KMS-11 (cell line): ENCODE data around the gene RGS9BP.

Source experiments
- H2AFZ ChIP-seq: fragments of 200-600 bp; sonication (generic); 2 replicates; pipeline ENCODE4 v1.6.1; 2016; ENCODE audit warnings: antibody characterized with exemption, mixed run types, low read depth
- H3K27ac ChIP-seq: fragments of 200-600 bp; sonication (generic); 2 replicates; pipeline ENCODE4 v1.6.1; 2016; ENCODE audit warnings: mild to moderate bottlenecking, mixed run types
- H3K27me3 ChIP-seq: fragments of 200-600 bp; sonication (generic); 2 replicates; pipeline ENCODE4 v1.6.1; 2017; ENCODE audit warnings: mild to moderate bottlenecking, low read depth, mixed run types, moderate library complexity; ENCODE audit not compliant: insufficient read depth
- H3K36me3 ChIP-seq: fragments of 200-600 bp; sonication (generic); 2 replicates; pipeline ENCODE4 v1.6.1; 2017; ENCODE audit warnings: mild to moderate bottlenecking, mixed run types; ENCODE audit not compliant: insufficient read depth
- H3K4me1 ChIP-seq: fragments of 200-600 bp; sonication (generic); 2 replicates; pipeline ENCODE4 v1.6.1; 2016; ENCODE audit warnings: mild to moderate bottlenecking, low read depth, mixed run types; ENCODE audit not compliant: poor library complexity, severe bottlenecking
- H3K4me2 ChIP-seq: fragments of 200-600 bp; sonication (generic); 2 replicates; pipeline ENCODE4 v1.7.0; 2016; ENCODE audit warnings: mild to moderate bottlenecking, mixed run types
- H3K4me3 ChIP-seq: fragments of 200-600 bp; sonication (generic); IDR thresholded peaks from 2 replicates; pipeline ENCODE4 v1.6.1; 2017; ENCODE audit warnings: low read depth, low read length, mixed read lengths; ENCODE audit not compliant: insufficient read depth
- H3K79me2 ChIP-seq: fragments of 200-600 bp; sonication (generic); 2 replicates; pipeline ENCODE4 v1.6.1; 2016; ENCODE audit warnings: low read depth, mixed run types; ENCODE audit not compliant: insufficient read depth
- H3K9ac ChIP-seq: fragments of 200-600 bp; sonication (generic); 2 replicates; pipeline ENCODE4 v1.6.1; 2016; ENCODE audit warnings: mild to moderate bottlenecking, mixed run types
- H4K20me1 ChIP-seq: fragments of 200-600 bp; sonication (generic); 2 replicates; pipeline ENCODE4 v1.6.1; 2016; ENCODE audit warnings: mild to moderate bottlenecking, mixed run types; ENCODE audit not compliant: insufficient read depth
- CTCF ChIP-seq: fragments of 200-600 bp; sonication (generic); conservative IDR thresholded peaks from 2 replicates; pipeline ENCODE4 v1.6.1; 2017; ENCODE audit warnings: low read depth, mild to moderate bottlenecking, antibody characterized with exemption, low read length, moderate library complexity, mixed read lengths

The RGS9BP gene

GRCh38 chr19:32717496-32717895 lies 41.8 kb downstream of the RGS9BP start:
- H3K79me2 ChIP-seq, result no peaks in the 10 kb centered on the region
- H3K4me3 ChIP-seq, result no peak overlapping the region
- H2AFZ ChIP-seq, result no peak overlapping the region
- H4K20me1 ChIP-seq, result no peaks in the 10 kb centered on the region
- no peaks in the 10 kb centered on the region for H3K27me3 ChIP-seq
- H3K9ac ChIP-seq, result no peak overlapping the region
- peaks cover 6% of the 10 kb centered on the region; the same call in 1 of the 2 replicates for H3K36me3 ChIP-seq
- H3K27ac ChIP-seq, result no peak overlapping the region
- no peak for TF ChIP-seq CTCF
- no peak overlapping the region for H3K4me2 ChIP-seq
- H3K4me1 ChIP-seq, result no peaks in the 10 kb centered on the region

- Histone ChIP-seq H3K79me2 (no peaks in the 10 kb centered on the region), H3K4me2 (no peak overlapping the region), H3K36me3 (peaks cover 1% of the 10 kb centered on the region; the same call in 1 of the 2 replicates), H3K4me1 (no peaks in the 10 kb centered on the region), H3K4me3 (no peak overlapping the region), H3K27ac (no peak overlapping the region), H3K9ac (no peak overlapping the region), H2AFZ (no peak overlapping the region), H3K27me3 (no peaks in the 10 kb centered on the region), H4K20me1 (no peaks in the 10 kb centered on the region)
- no peak for TF ChIP-seq CTCF
These were observed 42.6 kb downstream of the RGS9BP start for GRCh38 chr19:32718286-32718685.

DNA sequence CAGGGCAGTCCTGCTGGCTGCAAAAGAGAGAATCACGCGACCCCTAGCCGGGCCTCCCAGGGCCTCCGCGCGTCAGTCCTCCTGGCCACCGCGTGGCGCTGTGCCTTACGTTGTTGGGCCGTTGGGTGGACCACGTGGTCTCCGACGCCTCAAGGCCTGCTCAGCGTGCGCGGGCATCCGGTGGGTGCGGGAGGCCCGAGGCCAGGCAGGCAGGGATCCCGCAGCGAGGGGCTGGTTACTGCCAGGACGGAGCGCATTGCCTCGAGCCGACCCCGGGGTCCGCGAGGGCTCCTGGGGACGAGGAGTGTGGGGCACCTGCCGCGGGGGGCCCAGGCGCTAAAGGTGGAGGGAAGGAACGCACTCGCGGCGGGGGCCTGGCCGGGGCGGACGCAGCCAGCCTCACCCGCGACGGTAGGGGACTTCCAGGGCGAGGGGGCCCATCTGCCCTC lies 44.0 kb downstream of the RGS9BP start, which contains the start of gene TDRD12:
Gene TDRD12 (plus strand): TSS at position 157 of the 449 bp plus-strand sequence. CDS start 306 bp downstream, outside the sequence.
- H3K4me3 ChIP-seq, result no peak within 1 kb of the TSS
- no peaks in the 10 kb centered on the region for H3K4me1 ChIP-seq
- no peaks in the 10 kb centered on the region for H3K36me3 ChIP-seq
- H3K27ac ChIP-seq, result no peak within 1 kb of the TSS
- H2AFZ ChIP-seq, result no peak within 1 kb of the TSS
- H3K9ac ChIP-seq, result no peak within 1 kb of the TSS
- H3K79me2 ChIP-seq, result no peaks in the 10 kb centered on the region
- no peaks in the 10 kb centered on the region for H3K27me3 ChIP-seq
- no peak within 1 kb of the TSS for H3K4me2 ChIP-seq
- TF ChIP-seq CTCF, result no peak
- no peaks in the 10 kb centered on the region for H4K20me1 ChIP-seq

GRCh38 chr19:32720216-32720935 lies 44.7 kb downstream of the RGS9BP start:
- Histone ChIP-seq H3K36me3 (no peaks in the 10 kb centered on the region), H3K79me2 (no peaks in the 10 kb centered on the region), H3K27me3 (no peaks in the 10 kb centered on the region), H2AFZ (no peak overlapping the region), H3K9ac (no peak overlapping the region), H3K4me3 (no peak overlapping the region), H4K20me1 (no peaks in the 10 kb centered on the region), H3K4me2 (no peak overlapping the region), H3K27ac (no peak overlapping the region), H3K4me1 (no peaks in the 10 kb centered on the region)
- no peak for TF ChIP-seq CTCF
